ENCODE measurements around the gene FLYWCH2.

DNA sequence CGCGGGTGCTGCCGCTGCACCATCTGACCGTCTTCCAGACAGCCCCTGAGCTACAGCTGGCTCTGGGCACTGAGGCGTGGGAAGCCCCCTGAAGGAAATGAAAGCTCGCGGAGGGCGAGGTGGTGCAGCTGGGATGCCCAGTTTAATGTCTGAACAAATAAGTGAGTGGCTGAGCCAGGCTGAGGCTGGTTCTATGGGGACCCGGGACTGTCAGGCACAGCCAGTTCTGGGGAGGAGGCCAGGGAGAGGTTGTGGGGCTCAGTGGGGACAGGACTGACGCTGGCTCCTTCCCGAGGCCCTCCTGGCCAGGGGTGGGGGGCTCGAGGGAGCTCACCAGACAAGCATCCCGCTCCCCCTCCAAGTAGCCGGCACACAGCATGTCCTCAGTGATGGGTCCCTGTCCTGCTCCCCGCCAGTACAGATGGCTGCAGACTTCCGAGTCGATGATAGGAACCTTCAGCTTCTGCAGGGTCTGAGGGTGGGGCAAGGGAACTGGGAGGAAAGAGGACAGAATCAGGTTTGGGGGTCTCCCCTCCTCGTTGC, 29.4 kb upstream of the FLYWCH2 start:
- TF ChIP-seq FOXK2 (IDR thresholded peaks at IDR 0.05) = no peak
- TF ChIP-seq SP1 (IDR thresholded peaks at IDR 0.05) = no peak
- no peak for TF ChIP-seq HDGF (IDR thresholded peaks at IDR 0.05; ENCODE audit: borderline replicate concordance)
- TF ChIP-seq FOXA1 (IDR thresholded peaks at IDR 0.05) = no peak
- no peak for TF ChIP-seq FOXM1 (IDR thresholded peaks at IDR 0.05; ENCODE audit: borderline replicate concordance)
- TF ChIP-seq ELF4 (IDR thresholded peaks at IDR 0.05) = no peak
- TF ChIP-seq BHLHE40 (IDR thresholded peaks at IDR 0.05; ENCODE audit: borderline replicate concordance) = no peak
- TF ChIP-seq SUZ12 (IDR thresholded peaks at IDR 0.05) = no peak
- TF ChIP-seq TARDBP (IDR thresholded peaks at IDR 0.05) = no peak
- no peak for TF ChIP-seq ZNF384 (IDR thresholded peaks at IDR 0.05)

Data from HEK293T (cell line).